ENCODE measurements around the gene SMAD3. TPM values are rescaled to one million over a fixed set of nuclear protein-coding genes. Genes with fewer than 3 reads are reported as not detected.

Gene SMAD3
- total and polyA plus RNA-seq, 4 donors = 4.0 to 12.2 (median 5.5) TPM

- H3K27me3 ChIP-seq (ENCODE audit: control insufficient read depth in 4 of 4, insufficient read depth in 4 of 4, low read length in 3 of 4) = no peaks in the 10 kb centered on the region
- no peak for TF ChIP-seq GABPA (IDR thresholded peaks at IDR 0.05 in 1 of 2, conservative IDR thresholded peaks at IDR 0.05 in 1 of 2)
- 90% methylated on average over 18 of the region's 18 CpGs for WGBS
- H3K4me1 ChIP-seq (ENCODE audit: control insufficient read depth in 4 of 4, insufficient read depth in 4 of 4, low read length in 3 of 4) = no peaks in the 10 kb centered on the region
- H3K27ac ChIP-seq (ENCODE audit: low read depth in 1 of 2, low read length in 2 of 2) = no peak overlapping the region
- no peaks in the 10 kb centered on the region for H3K9me3 ChIP-seq (ENCODE audit: control insufficient read depth in 4 of 4, low read length in 3 of 4)
- peaks cover 2 to 46% (median 24%) of the 10 kb centered on the region in 4 donors for H3K36me3 ChIP-seq (ENCODE audit: control insufficient read depth in 4 of 4, insufficient read depth in 3 of 4, low read depth in 1 of 4, low read length in 3 of 4)
- H3K9ac ChIP-seq (ENCODE audit: low read depth in 1 of 2, low read length in 2 of 2) = no peak overlapping the region
- no peak overlapping the region for H3K4me3 ChIP-seq (ENCODE audit: low read depth in 1 of 3, low read length in 3 of 3)
- no peak for DNase-seq (ENCODE audit: low spot score)
Observed at GRCh38 chr15:67184208-67184925, 119.0 kb downstream of the SMAD3 start.

GRCh38 chr15:67185051-67185450 lies 119.6 kb downstream of the SMAD3 start:
- H3K27ac ChIP-seq (ENCODE audit: low read depth in 1 of 2, low read length in 2 of 2) = no peak overlapping the region
- no peak for DNase-seq (ENCODE audit: low spot score)
- WGBS = 88% methylated on average over 6 of the region's 6 CpGs
- peaks cover 2 to 46% (median 28%) of the 10 kb centered on the region in 4 donors for H3K36me3 ChIP-seq (ENCODE audit: control insufficient read depth in 4 of 4, insufficient read depth in 3 of 4, low read depth in 1 of 4, low read length in 3 of 4)
- no peaks in the 10 kb centered on the region for H3K9me3 ChIP-seq (ENCODE audit: control insufficient read depth in 4 of 4, low read length in 3 of 4)
- H3K4me1 ChIP-seq (ENCODE audit: control insufficient read depth in 4 of 4, insufficient read depth in 4 of 4, low read length in 3 of 4) = no peaks in the 10 kb centered on the region
- H3K4me3 ChIP-seq (ENCODE audit: low read depth in 1 of 3, low read length in 3 of 3) = no peak overlapping the region
- no peaks in the 10 kb centered on the region for H3K27me3 ChIP-seq (ENCODE audit: control insufficient read depth in 4 of 4, insufficient read depth in 4 of 4, low read length in 3 of 4)
- no peak for TF ChIP-seq ZBTB33 (IDR thresholded peaks at IDR 0.05)
- TF ChIP-seq EGR1 (IDR thresholded peaks at IDR 0.05; ENCODE audit: low read depth in 2 of 2) = no peak
- TF ChIP-seq RAD21 (IDR thresholded peaks at IDR 0.05) = no peak
- TF ChIP-seq RXRA (IDR thresholded peaks at IDR 0.05) = no peak
- TF ChIP-seq ATF3 (IDR thresholded peaks at IDR 0.05) = no peak
- no peak for TF ChIP-seq REST (IDR thresholded peaks at IDR 0.05)
- TF ChIP-seq YY1 (IDR thresholded peaks at IDR 0.05) = no peak
- no peak for TF ChIP-seq GABPA (IDR thresholded peaks at IDR 0.05 in 1 of 2, conservative IDR thresholded peaks at IDR 0.05 in 1 of 2)
- no peak for TF ChIP-seq NR2F2 (IDR thresholded peaks at IDR 0.05)
- H3K9ac ChIP-seq (ENCODE audit: low read depth in 1 of 2, low read length in 2 of 2) = no peak overlapping the region

GRCh38 chr15:67185621-67186225 lies 120.3 kb downstream of the SMAD3 start:
- Histone ChIP-seq H3K9ac (ENCODE audit: low read depth in 1 of 2, low read length in 2 of 2) (no peak overlapping the region), H3K9me3 (ENCODE audit: control insufficient read depth in 4 of 4, low read length in 3 of 4) (no peaks in the 10 kb centered on the region), H3K4me3 (ENCODE audit: low read depth in 1 of 3, low read length in 3 of 3) (no peak overlapping the region), H3K27ac (ENCODE audit: low read depth in 1 of 2, low read length in 2 of 2) (no peak overlapping the region), H3K27me3 (ENCODE audit: control insufficient read depth in 4 of 4, insufficient read depth in 4 of 4, low read length in 3 of 4) (no peaks in the 10 kb centered on the region), H3K36me3 (ENCODE audit: control insufficient read depth in 4 of 4, insufficient read depth in 3 of 4, low read depth in 1 of 4, low read length in 3 of 4) (peaks cover 5 to 53% (median 31%) of the 10 kb centered on the region in 4 donors), H3K4me1 (ENCODE audit: control insufficient read depth in 4 of 4, insufficient read depth in 4 of 4, low read length in 3 of 4) (no peaks in the 10 kb centered on the region)
- TF ChIP-seq RXRA (IDR thresholded peaks at IDR 0.05) (no peak), GABPA (IDR thresholded peaks at IDR 0.05 in 1 of 2, conservative IDR thresholded peaks at IDR 0.05 in 1 of 2) (no peak), HNF4A (conservative IDR thresholded peaks at IDR 0.05) (no peak), ATF3 (IDR thresholded peaks at IDR 0.05) (no peak), REST (IDR thresholded peaks at IDR 0.05) (no peak)
- DNase-seq (ENCODE audit: low spot score) = no peak
- 85% methylated on average over 9 of the region's 9 CpGs for WGBS

All from liver (tissue), 9 donors.